Activated gamma-delta T cell (primary cell): ENCODE measurements around the gene HSD17B7.

Source experiments
- DNase-seq: peaks from one replicate; lab custom pipeline; 2025; lab: John Stamatoyannopoulos, UW

HSD17B7 gene

GRCh38 chr1:162857850-162858249 is 67.3 kb downstream of the HSD17B7 start:
- DNase-seq, result no peak

- DNase-seq, result no peak
Observed at GRCh38 chr1:162859191-162859590, 68.7 kb downstream of the HSD17B7 start.

- no peak for DNase-seq
Observed at GRCh38 chr1:162861101-162861500, 70.6 kb downstream of the HSD17B7 start, which contains the start of gene CCDC190. Gene CCDC190 (minus strand): TSS chr1:162861175. CDS start chr1:162859646, 1,529 bp downstream.

GRCh38 chr1:162861625-162862024 is 71.1 kb downstream of the HSD17B7 start:
- DNase-seq, result no peak
